IMR-90 (cell line): Measurements from ENCODE around the gene AKAP9. TPM values are rescaled to one million over a fixed set of nuclear protein-coding genes. Genes with fewer than 3 reads are reported as not detected.

Experiments
- ATAC-seq: fragments of 200-7000 bp; cut with Tn5 transposase; 2 replicates; pipeline ENCODE4 v1.9.1; 2020; ENCODE audit warnings: low read depth, mild to moderate bottlenecking, moderate library complexity
- BruUV-seq: library from RNA; stranded (reverse); fragments of 400-500 nt; replicated peaks from 2 replicates; lab custom pipeline; 2021; lab: Mats Ljungman, UMichigan
- CTCF ChIA-PET: fragments of 300-600 bp; formaldehyde crosslinking; extraction: SDS; loops from one replicate; lab custom pipeline; 2021; ENCODE audit warnings: antibody characterized with exemption; lab: Yijun Ruan, JAX
- POLR2A ChIA-PET: fragments of 300-600 bp; sonication (Branson Sonifier 250); formaldehyde crosslinking; loops from one replicate; lab custom pipeline; 2022; ENCODE audit warnings: antibody characterized with exemption; ENCODE audit not compliant: unreplicated experiment; lab: Charles Lee
- DNase-seq: peaks from one replicate; pipeline ENCODE4 v3.0.0; 2013
- H2AFZ ChIP-seq: replicated peaks from 2 replicates; pipeline ENCODE3; 2013; ENCODE audit warnings: low read length, mild to moderate bottlenecking; ENCODE audit not compliant: poor library complexity
- H2AK5ac ChIP-seq: 2 replicates; pipeline ENCODE4 v1.6.1; 2013; ENCODE audit warnings: low read depth, low read length, inconsistent platforms
- H2AK9ac ChIP-seq: replicated peaks from 2 replicates; pipeline ENCODE3; 2013; ENCODE audit warnings: mild to moderate bottlenecking, low read depth, low read length, moderate library complexity; ENCODE audit not compliant: poor library complexity
- H2BK120ac ChIP-seq: 2 replicates; pipeline ENCODE4 v1.6.1; 2013; ENCODE audit warnings: low read depth, low read length, inconsistent platforms
- H2BK15ac ChIP-seq: 3 replicates; pipeline ENCODE4 v1.6.1; 2013; ENCODE audit warnings: low read depth, low read length, inconsistent platforms
- H2BK20ac ChIP-seq: 2 replicates; pipeline ENCODE4 v1.6.1; 2013; ENCODE audit warnings: low read depth, mild to moderate bottlenecking, inconsistent platforms, low read length, moderate library complexity
- H2BK5ac ChIP-seq: 2 replicates; pipeline ENCODE4 v1.6.1; 2013; ENCODE audit warnings: mild to moderate bottlenecking, low read depth, low read length, inconsistent platforms; ENCODE audit not compliant: poor library complexity, severe bottlenecking
- H3K14ac ChIP-seq: replicated peaks from 2 replicates; pipeline ENCODE4 v1.6.1; 2013; ENCODE audit warnings: low read depth, low read length, inconsistent platforms
- H3K18ac ChIP-seq: 2 replicates; pipeline ENCODE4 v1.6.1; 2013; ENCODE audit warnings: low read depth, low read length, control low read depth
- H3K23ac ChIP-seq: 2 replicates; pipeline ENCODE4 v1.6.1; 2013; ENCODE audit warnings: low read depth, low read length, inconsistent platforms
- H3K27ac ChIP-seq: 2 replicates; pipeline ENCODE4 v1.5.1; 2013; ENCODE audit warnings: mild to moderate bottlenecking, control low read depth, low read length; ENCODE audit not compliant: insufficient read depth
- H3K27me3 ChIP-seq: 2 replicates; pipeline ENCODE4 v1.6.1; 2013; ENCODE audit warnings: low read length; ENCODE audit not compliant: control insufficient read depth, insufficient read depth
- H3K36me3 ChIP-seq: 2 replicates; pipeline ENCODE4 v1.6.1; 2013; ENCODE audit warnings: low read length, mixed read lengths; ENCODE audit not compliant: control insufficient read depth, insufficient read depth
- H3K4ac ChIP-seq: 2 replicates; pipeline ENCODE4 v1.6.1; 2013; ENCODE audit warnings: low read depth, low read length, inconsistent platforms
- H3K4me1 ChIP-seq: 2 replicates; pipeline ENCODE4 v1.6.1; 2013; ENCODE audit warnings: low read length, mixed read lengths; ENCODE audit not compliant: control insufficient read depth, insufficient read depth
- H3K4me2 ChIP-seq: 2 replicates; pipeline ENCODE4 v1.6.1; 2013; ENCODE audit warnings: low read depth, mild to moderate bottlenecking, control low read depth, low read length, moderate library complexity
- H3K4me3 ChIP-seq: 2 replicates; pipeline ENCODE4 v1.5.1; 2013; ENCODE audit warnings: low read depth, mild to moderate bottlenecking, control low read depth, low read length, moderate library complexity; ENCODE audit not compliant: insufficient read depth
- H3K56ac ChIP-seq: 2 replicates; pipeline ENCODE4 v1.6.1; 2013; ENCODE audit warnings: low read length, inconsistent platforms; ENCODE audit not compliant: insufficient read depth; ENCODE audit errors: extremely low read depth
- H3K79me1 ChIP-seq, 2 experiments: 2 replicates each; pipeline ENCODE4 v1.6.1; 2013; ENCODE audit warnings: low read length in 2 of 2, inconsistent platforms in 1 of 2, low read depth in 1 of 2
- H3K9ac ChIP-seq: 2 replicates; pipeline ENCODE4 v1.6.1; 2013; ENCODE audit warnings: low read depth, low read length, control low read depth
- H3K9me1 ChIP-seq: 2 replicates; pipeline ENCODE4 v1.6.1; 2013; ENCODE audit warnings: low read length, inconsistent platforms; ENCODE audit not compliant: insufficient read depth
- H3K9me3 ChIP-seq: 2 replicates; pipeline ENCODE4 v1.6.1; 2013; ENCODE audit warnings: low read length; ENCODE audit not compliant: control insufficient read depth, insufficient read depth
- H4K20me1 ChIP-seq: 2 replicates; pipeline ENCODE4 v1.6.1; 2013; ENCODE audit warnings: low read length, inconsistent platforms; ENCODE audit not compliant: insufficient read depth
- H4K5ac ChIP-seq: 2 replicates; pipeline ENCODE4 v1.6.1; 2013; ENCODE audit warnings: mild to moderate bottlenecking, low read depth, low read length, control low read depth
- H4K8ac ChIP-seq, 2 experiments: 2 replicates each; pipeline ENCODE4 v1.6.1; 2013; ENCODE audit warnings: low read depth in 2 of 2, low read length in 2 of 2, control low read depth in 1 of 2, inconsistent platforms in 1 of 2
- H4K91ac ChIP-seq: 2 replicates; pipeline ENCODE4 v1.6.1; 2013; ENCODE audit warnings: low read depth, low read length, inconsistent platforms; ENCODE audit not compliant: insufficient read depth
- WGBS, 2 experiments: methylation state at CpG; one replicate each; pipeline versions ENCODE4 v1.1.5 to v1.1.7; 2013; ENCODE audit warnings: missing lambda C conversion rate in 2 of 2; ENCODE audit not compliant: insufficient read length in 1 of 2; ENCODE audit errors: extremely low coverage in 2 of 2; 5-methylcytosine and 5-hydroxymethylcytosine counted together
- dilution Hi-C: fragments of 300-500 bp; cut with HindIII; formaldehyde crosslinking; loops from one replicate; pipeline ENCODE4 v1.14.3; 2018; ENCODE audit warnings: low sequenced_read_pairs; ENCODE audit not compliant: unreplicated experiment
- in situ Hi-C: fragments of 300-500 bp; cut with MboI; formaldehyde crosslinking; loops from 3 replicates; pipeline ENCODE4 v1.14.3; 2019; ENCODE audit warnings: low sequenced_read_pairs, inconsistent platforms, mixed read lengths
- intact Hi-C: fragments of 100-400 bp; cut with micrococcal nuclease; formaldehyde crosslinking; loops from 2 replicates; pipeline ENCODE4 v1.10.0; 2022
- polyA plus RNA-seq, 3 experiments: library from polyadenylated mRNA; depleted of rRNA; stranded (reverse); fragments of >200 nt; gene quantifications; 2 replicates each; pipeline ENCODE4 v1.2.3, GENCODE V29; 2012; ENCODE audit warnings: low replicate concordance in 1 of 3
- total RNA-seq: library from RNA; depleted of rRNA; stranded (reverse); fragments of >200 nt; gene quantifications from 2 replicates; pipeline ENCODE4 v1.2.3, GENCODE V29; 2012
- TF ChIP-seq, protein P1 (sequence below): fragments of 150-350 bp; IDR thresholded peaks from 2 replicates; pipeline ENCODE4 v1.6.1; 2016; ENCODE audit warnings: low read depth, mild to moderate bottlenecking, low read length, moderate library complexity, borderline replicate concordance

Gene AKAP9
- total and polyA plus RNA-seq, 2 of the 4 experiments (the other 2 are of a cell fraction), result 9.7 to 25.3 TPM

- Histone ChIP-seq H3K4me1 (no peaks in the 10 kb centered on the region), H3K27me3 (no peaks in the 10 kb centered on the region), H3K23ac (no peak overlapping the region), H4K8ac (no peak overlapping the region), H3K14ac (no peak overlapping the region), H2AK5ac (no peak overlapping the region), H3K56ac (no peak overlapping the region), H3K4me2 (no peak overlapping the region), H3K9me3 (no peaks in the 10 kb centered on the region; the same call in 1 of the 2 replicates), H3K18ac (no peak overlapping the region), H3K9me1 (no peaks in the 10 kb centered on the region), H3K9ac (no peak overlapping the region), H3K36me3 (peaks cover 8% of the 10 kb centered on the region; the same call in 1 of the 2 replicates), H4K5ac (no peak overlapping the region), H2AK9ac (no peak overlapping the region), H2BK20ac (no peak overlapping the region), H4K20me1 (no peaks in the 10 kb centered on the region), H2BK15ac (no peak overlapping the region), H2AFZ (no peak overlapping the region), H3K4ac (no peak overlapping the region), H3K79me1 (peaks cover 3 to 4% of the 10 kb centered on the region in 2 experiments; a peak in 2 of 4 replicates), H4K91ac (no peak overlapping the region), H2BK5ac (no peak overlapping the region), H3K4me3 (no peak overlapping the region), H2BK120ac (no peak overlapping the region), H3K27ac (no peak overlapping the region)
- WGBS, 2 experiments, result no CpG with 5 or more reads among the region's 2 CpGs
- TF ChIP-seq, protein P1, sequence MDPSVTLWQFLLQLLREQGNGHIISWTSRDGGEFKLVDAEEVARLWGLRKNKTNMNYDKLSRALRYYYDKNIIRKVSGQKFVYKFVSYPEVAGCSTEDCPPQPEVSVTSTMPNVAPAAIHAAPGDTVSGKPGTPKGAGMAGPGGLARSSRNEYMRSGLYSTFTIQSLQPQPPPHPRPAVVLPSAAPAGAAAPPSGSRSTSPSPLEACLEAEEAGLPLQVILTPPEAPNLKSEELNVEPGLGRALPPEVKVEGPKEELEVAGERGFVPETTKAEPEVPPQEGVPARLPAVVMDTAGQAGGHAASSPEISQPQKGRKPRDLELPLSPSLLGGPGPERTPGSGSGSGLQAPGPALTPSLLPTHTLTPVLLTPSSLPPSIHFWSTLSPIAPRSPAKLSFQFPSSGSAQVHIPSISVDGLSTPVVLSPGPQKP, result no peak
- CTCF ChIA-PET, result no interaction called here
- DNase-seq (no peak), ATAC-seq (no peak)
- dilution Hi-C loops, result no loop called here
- in situ Hi-C loops, result no loop called here
- intact Hi-C loops, result no loop called here
- POLR2A ChIA-PET, result no interaction called here
- BruUV-seq, result no TSS peak
Measured at GRCh38 chr7:92006046-92006445, 65.4 kb downstream of the AKAP9 start.
